Left lobe of liver (tissue), 2 donors: Measurements from ENCODE around the gene UST. TPM values are rescaled to one million over a fixed set of nuclear protein-coding genes. Genes with fewer than 3 reads are reported as not detected.

Experiments
- ATAC-seq: fragments of 200-7000 bp; cut with Tn5 transposase; one replicate; pipeline ENCODE4 v1.9.1; 2020; ENCODE audit warnings: mild to moderate bottlenecking, moderate library complexity
- DNase-seq: peaks from one replicate; pipeline ENCODE4 v3.0.0-alpha.2; 2020; ENCODE audit warnings: low spot score
- total RNA-seq: library from RNA; stranded (reverse); gene quantifications from one replicate; pipeline ENCODE4 v1.2.1, GENCODE V29; 2021
- donor health status: DM: no; HTN: no; CAD: no; lungs with moderate emphysema.
- donor health status: DM: no; HTN: yes; CAD: no.

UST gene
- total RNA-seq, 1 donor from 2014 or later, result 0.58 TPM

DNA sequence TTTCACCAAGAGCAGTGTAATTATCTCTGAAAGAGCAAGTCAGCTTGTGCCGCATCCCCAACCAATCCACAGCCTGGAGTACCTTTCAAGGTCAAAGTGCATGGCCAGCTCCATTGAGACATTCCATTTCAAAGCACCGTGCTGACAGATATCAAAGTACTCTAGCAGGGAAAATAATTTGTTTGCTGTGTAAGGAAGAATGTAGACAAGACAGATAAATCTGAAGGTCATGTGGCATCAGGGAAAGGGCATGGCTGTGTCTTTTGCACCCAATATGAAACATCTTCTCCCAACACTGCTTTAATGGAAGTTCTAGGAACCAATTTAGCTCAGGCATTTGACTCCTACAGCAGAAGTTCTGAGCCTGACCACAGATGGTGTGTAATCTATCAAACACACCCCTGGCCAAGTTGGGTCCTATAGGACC, 328.0 kb downstream of the UST start:
- ATAC-seq, result peak; percentile 63
- no peak for DNase-seq

DNA sequence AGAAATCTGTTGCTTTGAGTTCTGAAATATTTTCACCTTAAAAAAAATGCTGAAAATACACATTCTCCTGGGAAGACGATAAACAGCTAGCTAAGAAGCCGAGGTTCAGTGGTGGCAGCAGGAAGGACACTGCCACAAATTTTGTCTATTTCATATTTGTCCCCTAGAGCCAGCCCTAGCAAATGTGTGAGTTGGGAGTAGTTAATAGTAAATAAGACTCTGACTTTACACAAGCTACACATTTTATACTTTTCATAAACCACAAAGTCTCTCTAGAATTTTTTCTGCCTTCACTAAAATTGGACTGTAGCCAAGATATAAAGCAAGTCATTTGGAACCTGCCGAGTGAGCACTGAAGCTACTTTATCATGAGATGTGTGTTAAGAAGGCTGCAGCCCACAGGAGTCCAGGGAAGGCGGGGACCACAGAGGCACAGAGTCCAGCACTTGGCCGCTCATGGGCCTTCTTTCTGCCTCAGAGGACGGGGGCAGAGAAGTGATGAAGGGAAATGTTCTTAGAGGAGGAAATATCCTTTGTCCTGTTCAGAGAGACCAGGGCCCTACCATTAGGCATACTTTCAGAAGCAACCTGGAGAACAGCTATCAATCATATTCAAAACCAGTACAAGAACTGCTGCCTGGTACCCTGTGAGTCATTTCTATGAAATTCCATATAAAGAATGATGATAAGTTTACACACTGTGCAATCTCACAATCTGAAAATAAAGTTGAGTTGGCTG, 329.0 kb downstream of the UST start:
- DNase-seq, result no peak
- ATAC-seq, result no peak

DNA sequence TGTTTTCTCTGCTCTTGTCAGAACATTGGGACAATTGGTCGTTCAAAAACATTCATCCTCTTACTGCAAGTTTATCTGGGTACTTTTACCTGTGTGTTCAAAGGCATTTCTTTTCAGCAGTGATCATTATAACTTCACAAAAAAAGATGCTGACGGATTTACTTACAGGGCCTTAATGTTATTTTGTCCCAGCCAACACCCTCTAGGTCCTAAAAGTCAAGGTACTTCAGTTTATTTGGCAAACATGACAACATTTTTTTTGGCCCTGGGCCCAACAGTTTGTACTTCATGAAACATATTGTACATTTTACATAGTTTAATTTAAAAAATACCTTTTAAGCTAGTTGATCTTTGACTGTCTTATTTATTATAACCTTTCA, 329.5 kb downstream of the UST start:
- DNase-seq (no peak), ATAC-seq (no peak)

DNA sequence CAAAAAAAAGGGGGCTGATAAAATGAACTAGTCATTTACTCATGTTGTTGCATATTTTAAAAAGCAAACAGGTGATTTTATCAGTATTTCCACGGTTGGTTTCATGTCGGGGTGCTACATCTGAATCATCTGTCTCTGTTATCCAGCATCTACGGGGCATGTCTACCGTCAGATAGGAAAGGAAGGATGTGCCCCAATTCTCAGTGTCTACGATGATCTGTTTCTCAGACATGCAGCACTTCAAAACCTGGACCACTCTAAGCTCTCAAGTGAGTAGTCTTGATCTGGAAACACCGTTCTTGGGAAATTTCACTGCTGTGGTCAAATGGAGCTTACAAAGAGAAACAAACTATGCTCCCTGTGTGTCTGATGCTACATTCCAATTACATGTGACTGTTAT, 330.4 kb downstream of the UST start:
- ATAC-seq, result no peak
- no peak for DNase-seq

DNA sequence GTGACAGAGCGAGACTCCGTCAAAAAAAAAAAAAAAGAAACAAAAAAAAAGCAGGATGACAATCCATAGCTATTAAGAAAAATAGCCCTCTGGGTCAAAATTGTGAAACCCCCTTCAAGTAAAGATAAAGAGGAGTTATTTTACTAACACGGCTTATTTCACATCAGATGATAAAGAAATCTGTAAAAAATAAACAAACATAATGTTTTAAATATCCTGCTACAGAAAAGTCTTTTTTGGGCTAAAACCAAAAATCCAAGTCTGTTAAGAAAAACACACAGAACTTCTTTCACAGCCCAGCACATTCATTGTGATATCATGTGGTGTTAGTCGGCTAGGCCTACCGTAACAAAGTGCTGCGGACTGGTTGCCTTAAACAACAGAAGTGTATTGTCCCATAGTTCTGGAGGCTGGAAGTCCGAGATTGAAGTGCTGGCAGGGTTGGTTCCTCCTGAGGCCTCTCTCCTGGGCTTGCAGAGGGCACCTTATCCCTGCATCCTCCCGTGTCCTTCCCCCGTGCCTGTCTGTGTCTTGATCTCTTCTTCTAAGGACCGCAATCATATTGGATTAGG, 331.5 kb downstream of the UST start:
- ATAC-seq, result no peak
- DNase-seq, result no peak

DNA sequence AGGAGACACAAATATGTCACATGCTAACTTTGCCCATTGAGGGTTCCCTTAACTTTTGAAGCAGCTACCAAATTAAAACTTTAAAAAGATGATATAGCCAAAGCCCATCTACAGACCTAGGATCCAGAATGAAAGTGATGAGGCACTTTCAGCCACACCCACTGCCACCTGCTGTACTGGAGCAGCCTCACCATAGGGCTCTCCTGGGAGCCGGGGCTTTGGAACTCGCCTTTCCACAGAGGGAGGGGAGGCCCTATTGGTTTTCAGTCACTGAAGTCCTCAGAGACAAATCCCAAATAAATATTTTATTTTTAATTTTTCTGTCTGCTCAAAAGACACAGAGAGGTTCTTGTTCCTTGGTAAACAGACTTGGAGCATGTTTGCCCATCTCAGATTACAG, 332.6 kb downstream of the UST start:
- ATAC-seq (no peak), DNase-seq (no peak)

DNA sequence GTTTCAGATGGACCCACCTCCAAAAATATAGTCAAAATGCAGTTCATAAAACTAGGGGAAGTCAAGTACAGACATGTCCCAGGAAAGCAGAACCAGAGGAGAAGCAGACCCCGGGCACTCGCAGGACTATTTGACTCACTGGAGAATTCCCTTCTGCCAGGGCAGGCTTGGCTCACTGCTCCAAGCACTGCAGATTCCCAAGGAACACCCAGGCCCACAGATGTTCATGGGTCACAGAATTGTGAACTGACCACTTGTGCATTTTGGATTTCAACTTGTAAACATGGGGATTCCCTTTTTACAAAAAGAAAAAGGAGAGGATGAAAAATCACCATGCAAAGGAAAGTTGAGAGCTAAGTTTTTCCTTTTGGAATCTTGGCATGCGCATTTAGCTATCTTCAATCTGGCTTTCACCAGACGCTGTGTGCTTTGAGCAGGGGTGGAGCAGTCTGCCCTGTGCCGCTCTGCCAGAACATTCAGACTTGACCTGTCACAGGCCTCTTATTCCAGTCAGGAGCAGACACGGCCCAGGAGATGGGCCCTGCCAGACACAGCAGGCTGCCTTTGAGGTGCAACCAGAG, 333.2 kb downstream of the UST start:
- DNase-seq (no peak), ATAC-seq (peak; percentile 58)

DNA sequence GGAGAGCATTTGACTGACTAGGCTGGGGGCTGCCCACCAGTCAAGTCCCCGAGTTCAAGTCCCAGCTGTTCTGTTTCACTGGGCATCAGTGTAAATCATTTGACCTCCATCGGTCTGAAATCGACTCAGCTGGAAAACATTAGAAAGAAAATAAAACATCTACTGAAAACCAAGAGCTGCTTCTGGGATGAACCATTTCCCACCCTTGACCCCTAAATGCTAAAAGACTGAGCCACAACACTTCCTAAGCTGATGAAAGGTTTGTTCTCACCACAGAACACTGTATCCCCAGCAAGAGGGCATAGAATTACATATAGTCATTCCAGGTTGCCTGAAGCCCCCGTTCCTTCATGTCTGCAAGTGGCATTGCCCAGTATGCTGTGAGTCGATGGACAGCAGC, 333.7 kb downstream of the UST start:
- DNase-seq, result no peak
- no peak for ATAC-seq

DNA sequence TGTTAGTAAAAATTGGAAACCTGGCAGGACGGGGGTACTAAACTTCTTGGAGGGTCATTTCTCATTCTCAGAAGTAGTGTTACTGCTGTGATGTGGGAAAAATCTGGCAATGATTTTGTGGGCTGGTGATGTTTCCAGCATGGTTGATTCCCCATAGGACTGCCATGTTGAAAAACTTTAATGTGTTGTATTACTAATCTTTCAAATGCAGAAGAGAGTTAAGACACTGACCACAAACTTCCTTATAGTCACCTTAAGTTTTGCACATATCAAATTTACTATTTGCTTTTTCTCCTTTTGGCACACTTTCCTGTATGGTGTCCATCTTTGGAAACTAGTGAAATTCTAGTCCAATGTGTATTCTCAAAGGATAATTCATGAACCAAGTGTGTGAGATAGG, 334.5 kb downstream of the UST start:
- DNase-seq, result no peak
- no peak for ATAC-seq

DNA sequence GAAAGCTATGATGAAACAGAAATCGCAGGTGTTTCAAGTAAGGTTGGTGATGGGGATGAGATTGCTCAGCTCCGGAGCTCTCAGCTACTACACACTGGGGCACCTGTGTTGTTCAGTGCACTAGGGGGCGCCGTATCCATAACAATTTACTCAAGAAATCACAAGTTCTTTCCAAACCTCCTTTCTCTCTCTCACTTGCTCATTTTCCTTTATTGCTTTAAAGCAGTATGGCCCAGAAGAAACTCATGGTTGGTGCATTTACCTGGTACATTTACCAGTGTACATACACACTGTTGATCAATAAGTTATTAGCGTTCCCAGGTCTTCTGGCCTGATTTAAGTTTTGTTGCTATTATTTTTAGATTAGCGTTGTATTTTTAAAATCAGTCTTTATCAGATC, 335.5 kb downstream of the UST start:
- ATAC-seq (peak; percentile 97), DNase-seq (peak; percentile 76)

DNA sequence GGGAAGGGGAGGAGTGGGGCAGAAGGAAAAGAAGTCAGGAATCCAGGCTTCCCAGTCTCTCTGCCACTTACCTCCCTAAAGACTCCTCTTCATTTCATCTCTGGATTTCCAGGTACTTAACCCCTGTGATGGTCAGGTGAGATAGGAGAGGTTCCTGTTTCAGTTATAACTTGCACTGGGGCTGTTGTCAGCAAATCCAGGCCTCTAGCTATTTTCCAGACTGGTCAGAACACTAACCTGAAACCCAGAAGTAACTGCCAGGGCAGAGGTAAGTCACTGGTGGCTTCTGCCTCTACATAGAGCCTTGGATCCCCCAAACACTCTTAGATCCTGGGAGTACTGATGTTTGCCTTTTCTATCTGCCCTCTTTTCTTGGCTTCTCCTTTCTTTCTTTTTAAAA, 337.2 kb downstream of the UST start:
- ATAC-seq, result no peak
- DNase-seq, result no peak

DNA sequence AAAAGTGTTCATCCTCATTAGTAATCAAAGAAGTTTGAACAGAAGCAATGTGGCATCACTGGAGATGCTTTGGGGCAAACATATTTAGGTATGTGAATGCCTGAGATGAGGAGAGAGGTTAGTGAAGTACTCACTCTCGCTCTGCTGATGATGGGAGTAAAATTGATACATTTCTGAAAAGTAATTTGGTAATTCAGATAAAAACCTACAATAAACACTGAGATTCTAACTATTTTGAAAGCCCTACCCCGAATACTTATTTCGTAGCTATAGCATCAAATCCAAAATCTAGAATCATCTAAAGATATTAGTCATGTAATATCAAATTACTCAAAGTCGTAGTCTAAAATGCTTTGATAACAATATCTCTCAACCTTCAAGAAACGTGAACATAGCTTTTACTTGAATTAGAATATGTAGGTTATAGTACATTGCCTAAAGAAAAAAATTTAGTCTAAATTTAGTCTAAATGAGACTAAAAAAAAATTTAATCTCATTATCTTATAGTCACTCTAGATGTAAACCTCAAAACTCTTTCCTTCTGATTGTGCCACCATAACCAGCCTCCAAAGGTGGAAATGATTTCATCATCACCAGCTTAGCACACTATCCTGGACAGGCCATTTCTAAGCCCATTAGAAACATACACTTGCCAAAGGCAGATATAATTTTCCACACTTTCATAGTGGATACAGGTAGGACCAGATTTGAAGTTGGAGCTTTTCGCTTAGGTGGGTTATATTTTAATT, 338.2 kb downstream of the UST start:
- ATAC-seq, result no peak
- DNase-seq, result no peak

DNA sequence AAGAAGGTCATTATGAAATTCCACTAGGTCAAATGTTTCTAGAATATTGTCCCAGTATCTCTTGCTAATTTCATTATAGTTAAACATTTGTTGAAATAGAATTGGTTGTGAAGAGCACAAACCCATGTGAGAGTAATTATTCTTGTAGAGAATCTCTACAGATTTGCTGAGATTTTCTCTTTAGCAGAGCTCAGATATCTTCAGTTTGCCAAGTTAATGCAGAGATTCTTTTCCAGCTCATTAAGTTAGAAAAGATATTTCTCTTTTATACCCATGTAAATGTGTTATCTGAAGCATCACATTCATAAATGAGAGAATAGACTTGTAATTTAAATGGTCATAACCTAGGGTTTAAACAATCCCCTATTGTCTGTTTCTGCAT, 338.7 kb downstream of the UST start:
- ATAC-seq (no peak), DNase-seq (no peak)

DNA sequence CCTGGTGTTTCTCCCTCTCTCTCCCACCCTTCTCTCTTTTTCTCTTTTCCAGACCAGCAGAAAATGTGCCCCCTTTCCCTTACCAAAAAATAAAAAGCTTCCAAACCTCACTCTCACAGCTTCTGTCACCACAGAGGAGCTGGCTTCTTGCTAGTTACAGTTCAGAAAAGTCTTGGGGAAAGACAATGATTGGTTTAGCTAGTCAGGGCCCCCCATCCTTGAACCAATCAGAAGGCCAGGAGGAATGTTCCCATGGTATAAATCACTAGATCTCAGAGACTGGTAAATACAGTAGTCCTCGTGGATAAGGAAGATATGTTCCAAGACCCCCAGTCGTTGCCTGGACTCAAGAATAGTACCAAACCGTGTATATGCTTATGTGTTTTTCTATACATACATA, 339.5 kb downstream of the UST start:
- DNase-seq (no peak), ATAC-seq (no peak)

DNA sequence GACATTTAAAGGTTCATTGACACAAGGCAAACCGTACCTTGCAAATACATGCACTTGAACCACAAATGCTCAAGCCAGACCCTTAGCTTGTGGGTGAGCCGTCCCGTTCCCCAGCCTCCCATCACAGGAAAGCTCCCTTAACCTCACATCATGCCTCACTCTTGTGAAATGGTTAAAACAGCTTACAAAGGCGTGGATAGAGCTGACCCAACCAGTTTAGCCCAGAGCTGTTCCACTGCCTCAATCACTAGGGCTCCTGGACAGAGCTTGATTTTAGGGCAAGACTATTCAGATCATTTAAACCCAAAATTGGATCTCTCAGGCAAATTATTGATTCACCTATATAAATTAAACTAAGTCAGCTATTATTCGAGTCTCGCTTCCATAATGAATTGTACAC, 341.1 kb downstream of the UST start:
- no peak for DNase-seq
- ATAC-seq, result no peak

DNA sequence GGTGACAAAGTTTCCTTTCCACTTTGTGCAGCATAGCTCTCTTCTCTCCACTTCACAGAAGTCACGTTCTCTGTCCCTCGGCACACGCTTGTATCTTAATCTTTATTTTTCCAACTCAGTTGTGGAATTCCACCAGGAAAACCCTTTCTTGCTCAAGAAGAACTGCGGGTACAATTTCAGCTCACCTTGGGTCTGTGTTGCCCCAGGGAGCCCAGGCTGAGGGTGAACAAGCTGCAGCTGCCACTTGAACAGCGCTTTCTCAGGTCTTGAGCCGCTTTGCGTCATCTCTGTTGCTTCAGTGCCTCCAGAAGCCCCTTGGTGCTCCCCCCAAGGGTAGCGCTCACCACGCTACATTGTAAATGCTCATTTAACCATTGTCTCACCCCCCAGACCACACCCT, 341.5 kb downstream of the UST start:
- no peak for DNase-seq
- no peak for ATAC-seq

DNA sequence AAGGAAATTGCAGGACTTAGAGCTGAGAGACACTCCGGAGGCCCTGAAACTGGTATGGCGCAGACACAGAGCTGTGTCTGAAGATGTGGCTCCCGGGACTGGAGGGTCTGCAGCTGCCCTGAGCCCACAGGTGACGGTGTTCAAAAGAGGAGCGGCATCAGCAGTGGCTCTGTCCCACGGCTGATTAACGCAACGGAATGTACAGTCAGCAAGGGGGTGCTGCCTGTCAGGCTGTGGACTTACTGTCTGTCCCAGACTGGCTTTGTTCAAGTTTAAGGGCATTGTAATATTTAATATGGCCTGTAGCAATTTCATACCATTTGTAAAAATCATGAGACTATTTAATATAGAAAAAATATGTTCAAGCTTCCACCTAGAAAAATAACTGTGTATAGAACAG, 342.7 kb downstream of the UST start:
- DNase-seq (no peak), ATAC-seq (no peak)

DNA sequence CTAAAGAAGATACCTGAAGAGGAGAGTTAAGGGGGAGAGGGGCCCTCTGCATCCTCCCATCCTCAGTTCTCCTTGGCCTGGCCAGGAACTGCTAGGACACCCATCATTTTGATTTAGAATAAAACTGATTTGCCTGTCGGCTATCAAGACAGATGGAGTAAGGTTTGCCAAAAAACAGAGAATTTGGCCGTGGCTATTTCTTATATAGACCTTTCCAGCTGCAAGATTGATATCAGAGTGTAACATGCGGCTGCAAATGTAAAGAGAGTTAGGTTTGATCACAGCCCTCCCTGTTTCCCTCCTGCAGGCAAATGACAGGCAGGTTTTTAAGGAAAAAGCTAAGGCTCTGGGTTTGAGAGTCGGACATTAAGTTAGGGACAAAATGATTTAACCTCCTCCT, 344.1 kb downstream of the UST start:
- ATAC-seq (no peak), DNase-seq (no peak)

DNA sequence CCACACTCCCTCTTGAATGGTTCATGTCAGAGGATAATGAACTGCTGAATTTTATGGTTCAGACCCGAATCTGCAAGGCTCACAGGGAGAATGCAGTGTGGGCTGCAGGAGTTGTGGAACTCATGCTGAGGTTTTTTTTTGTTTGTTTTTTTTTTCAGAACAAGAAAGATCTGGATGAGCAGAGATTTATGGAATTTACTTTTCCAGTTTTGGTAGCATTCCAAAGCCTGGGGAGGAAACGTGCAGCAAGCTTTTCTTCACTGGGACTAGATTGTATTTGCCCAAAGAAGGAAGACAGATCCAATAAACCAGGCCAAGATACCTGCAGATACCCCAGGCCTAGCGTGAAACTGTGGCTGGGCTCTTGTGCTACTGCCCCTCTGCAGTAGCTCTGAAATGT, 346.8 kb downstream of the UST start:
- DNase-seq, result no peak
- no peak for ATAC-seq

DNA sequence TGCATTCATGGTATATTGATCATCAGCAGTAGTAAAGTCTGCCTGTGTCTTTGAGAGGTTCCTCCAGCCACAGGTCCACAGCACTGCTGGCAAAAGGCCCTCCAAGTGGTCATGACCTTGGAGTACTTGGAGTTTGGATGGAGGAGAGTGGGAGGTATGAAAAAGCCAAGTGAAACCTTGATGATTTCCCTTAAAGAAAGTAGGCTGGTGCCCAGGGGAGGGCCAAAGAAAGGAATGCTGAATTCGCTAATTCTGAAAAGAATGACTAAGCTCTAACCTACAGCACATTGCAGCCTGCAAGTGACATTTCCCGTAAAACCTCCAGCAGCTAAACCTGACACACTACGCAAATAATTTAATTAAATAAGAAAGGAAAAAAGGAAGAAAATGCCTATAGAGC, 347.3 kb downstream of the UST start:
- DNase-seq, result no peak
- ATAC-seq, result no peak

DNA sequence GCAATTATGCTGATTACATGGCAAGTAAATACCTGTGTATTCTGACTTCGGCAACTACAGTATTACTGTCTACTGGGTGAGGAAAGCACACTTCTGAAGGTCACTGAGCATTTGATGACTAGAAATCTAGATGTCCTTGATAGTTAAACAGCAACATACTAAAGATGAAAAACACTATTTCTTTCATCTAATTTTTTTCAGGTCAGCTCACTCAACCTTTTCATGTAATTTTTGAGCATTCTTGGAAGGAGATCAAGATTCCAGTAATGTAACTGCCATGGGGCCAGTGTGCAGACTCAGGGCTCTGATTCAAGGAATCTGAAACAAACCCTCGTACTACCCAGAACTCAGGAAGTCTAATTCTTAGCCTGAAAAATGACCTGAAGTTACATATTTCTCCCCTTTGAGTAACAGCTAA, 348.1 kb downstream of the UST start:
- no peak for DNase-seq
- ATAC-seq, result no peak

DNA sequence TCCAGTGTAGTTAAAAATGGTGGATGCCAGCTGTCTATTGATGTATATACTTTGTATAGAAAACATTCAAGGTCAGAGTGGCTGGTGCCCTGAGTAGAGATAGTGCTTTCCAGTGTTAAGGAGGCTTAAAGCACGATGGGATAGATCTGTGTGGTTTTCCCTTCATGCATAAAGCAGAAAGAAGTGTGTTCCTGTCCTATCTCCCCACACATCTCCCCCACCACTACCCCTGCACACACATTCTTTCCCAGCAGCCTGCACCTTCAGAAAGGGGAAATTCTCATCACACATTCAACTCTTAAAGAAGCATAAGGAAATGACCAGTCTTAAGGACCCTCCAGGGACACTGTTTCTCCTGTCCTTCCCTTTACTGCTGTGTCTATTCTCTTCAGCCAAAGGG, 349.0 kb downstream of the UST start:
- ATAC-seq, result no peak
- DNase-seq, result no peak
